BLaER1 (cell line): ENCODE measurements around the gene MPZL3.
"Not testable (repeated sequence)": the region's sequence is repeated elsewhere in the genome, so short reads cannot be mapped to it uniquely, and the experiment has no call there.

Experiments
- H3K27ac ChIP-seq: shearing (Covaris generic); formaldehyde crosslinking; 2 replicates; pipeline ENCODE4 v1.8.1; 2022
- H3K27me3 ChIP-seq: shearing (Covaris generic); formaldehyde crosslinking; 2 replicates; pipeline ENCODE4 v1.8.1; 2022
- H3K36me3 ChIP-seq: shearing (Covaris generic); formaldehyde crosslinking; 2 replicates; pipeline ENCODE4 v1.8.1; 2022
- H3K4me1 ChIP-seq: shearing (Covaris generic); formaldehyde crosslinking; 2 replicates; pipeline ENCODE4 v1.8.1; 2022
- H3K4me2 ChIP-seq: shearing (Covaris generic); formaldehyde crosslinking; 2 replicates; pipeline ENCODE4 v1.8.1; 2022
- H3K4me3 ChIP-seq: shearing (Covaris generic); formaldehyde crosslinking; 2 replicates; pipeline ENCODE4 v1.8.1; 2022
- H3K9ac ChIP-seq: shearing (Covaris generic); formaldehyde crosslinking; 2 replicates; pipeline ENCODE4 v1.8.1; 2022
- H3K9me3 ChIP-seq: shearing (Covaris generic); formaldehyde crosslinking; 2 replicates; pipeline ENCODE4 v1.8.1; 2022
- H4K20me1 ChIP-seq: shearing (Covaris generic); formaldehyde crosslinking; 2 replicates; pipeline ENCODE4 v1.8.1; 2022
- Cebpa-rat ChIP-seq: shearing (Covaris generic); IDR thresholded peaks from 2 replicates; pipeline ENCODE4 v1.8.1; 2022

Gene MPZL3

DNA sequence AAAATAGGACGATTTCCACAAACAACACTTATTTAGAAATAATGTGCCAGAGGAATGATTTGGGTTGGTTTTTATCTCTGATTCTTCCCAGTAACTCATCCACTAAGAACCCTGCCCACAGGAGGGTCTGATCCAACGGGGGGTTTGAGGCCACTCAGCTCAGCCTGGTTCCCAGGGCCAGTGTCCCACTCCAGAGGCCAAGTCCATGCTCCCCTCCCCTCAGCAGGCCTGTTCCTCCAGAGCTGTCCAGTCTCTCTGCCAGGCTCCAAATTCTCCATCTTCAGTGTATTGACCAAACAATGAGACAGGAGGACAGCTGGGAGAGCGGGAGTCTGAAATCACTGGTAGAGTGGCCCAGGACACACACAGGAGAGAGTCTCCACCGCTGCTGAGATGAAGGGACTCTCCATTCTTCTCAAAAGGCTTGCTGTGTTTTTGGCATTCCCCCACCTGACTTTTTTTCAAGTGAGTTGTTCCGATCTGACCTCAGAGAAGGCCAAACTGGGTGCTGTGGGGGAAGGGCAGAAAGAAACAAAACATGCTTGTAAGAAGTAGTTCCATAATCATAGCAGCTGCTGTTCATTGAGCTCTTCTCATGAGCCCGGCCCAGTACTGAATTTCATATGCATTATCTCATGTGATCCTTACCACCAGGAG, 58.1 kb downstream of the MPZL3 start:
- Histone ChIP-seq H3K27me3 (no peaks in the 10 kb centered on the region), H3K4me1 (no peaks in the 10 kb centered on the region), H3K36me3 (no peaks in the 10 kb centered on the region), H3K27ac (no peak overlapping the region), H3K4me2 (no peak overlapping the region), H3K9me3 (peaks cover 18% of the 10 kb centered on the region), H4K20me1 (no peaks in the 10 kb centered on the region), H3K9ac (no peak overlapping the region), H3K4me3 (no peak overlapping the region)
- no peak for TF ChIP-seq Cebpa-rat

DNA sequence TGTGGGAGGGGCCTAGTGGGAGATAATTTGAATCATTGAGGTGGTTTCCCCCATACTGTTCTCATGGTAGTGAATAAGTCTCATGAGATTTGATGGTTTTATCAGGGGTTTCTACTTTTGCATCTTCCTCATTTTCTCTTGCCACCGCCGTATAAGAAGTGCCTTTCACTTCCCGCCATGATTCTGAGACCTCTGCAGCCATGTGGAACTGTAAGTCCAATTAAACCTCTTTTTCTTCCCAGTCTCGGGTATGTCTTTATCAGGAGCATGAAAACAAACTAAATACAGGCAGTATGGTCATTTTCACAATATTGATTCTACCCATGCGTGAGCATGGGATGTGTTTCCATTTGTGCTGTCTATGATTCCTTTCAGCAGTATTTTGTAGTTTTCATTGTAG, 59.3 kb downstream of the MPZL3 start:
- H3K27ac ChIP-seq, H3K4me3 ChIP-seq, H3K4me2 ChIP-seq, H3K9ac ChIP-seq, H3K36me3 ChIP-seq, H4K20me1 ChIP-seq, H3K4me1 ChIP-seq, H3K27me3 ChIP-seq: not testable (repeated sequence)
- H3K9me3 ChIP-seq: peaks cover 18% of the 10 kb centered on the region

DNA sequence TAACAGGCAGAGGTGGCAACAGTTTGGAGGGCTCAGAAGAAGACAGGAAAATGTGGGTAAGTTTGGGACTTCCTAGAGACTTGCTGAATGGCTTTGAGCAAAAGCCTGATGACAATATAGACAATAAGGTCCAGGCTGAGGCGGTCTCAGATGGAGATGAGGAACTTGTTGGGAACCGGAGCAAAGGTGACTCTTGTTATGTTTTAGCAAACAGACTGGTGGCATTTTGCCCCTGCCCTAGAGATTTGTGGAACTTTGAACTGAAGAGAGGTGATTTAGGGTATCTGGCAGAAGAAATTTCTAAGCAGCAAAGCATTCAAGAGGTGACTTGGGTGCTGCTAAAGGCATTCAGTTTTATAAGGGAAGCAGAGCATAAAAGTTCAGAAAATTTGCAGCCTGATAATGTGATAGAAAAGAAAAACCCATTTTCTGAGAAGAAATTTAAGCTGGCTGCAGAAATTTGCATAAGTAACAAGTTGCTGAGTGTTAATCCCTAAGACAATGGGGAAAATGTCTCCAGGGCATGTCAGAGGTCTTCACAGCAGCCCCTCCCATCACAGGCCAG, 61.1 kb downstream of the MPZL3 start:
- H3K9me3 ChIP-seq: peaks cover 18% of the 10 kb centered on the region
- H3K9ac ChIP-seq, H4K20me1 ChIP-seq, H3K36me3 ChIP-seq, H3K4me3 ChIP-seq, H3K4me1 ChIP-seq, H3K27ac ChIP-seq, H3K27me3 ChIP-seq, H3K4me2 ChIP-seq: not testable (repeated sequence)

DNA sequence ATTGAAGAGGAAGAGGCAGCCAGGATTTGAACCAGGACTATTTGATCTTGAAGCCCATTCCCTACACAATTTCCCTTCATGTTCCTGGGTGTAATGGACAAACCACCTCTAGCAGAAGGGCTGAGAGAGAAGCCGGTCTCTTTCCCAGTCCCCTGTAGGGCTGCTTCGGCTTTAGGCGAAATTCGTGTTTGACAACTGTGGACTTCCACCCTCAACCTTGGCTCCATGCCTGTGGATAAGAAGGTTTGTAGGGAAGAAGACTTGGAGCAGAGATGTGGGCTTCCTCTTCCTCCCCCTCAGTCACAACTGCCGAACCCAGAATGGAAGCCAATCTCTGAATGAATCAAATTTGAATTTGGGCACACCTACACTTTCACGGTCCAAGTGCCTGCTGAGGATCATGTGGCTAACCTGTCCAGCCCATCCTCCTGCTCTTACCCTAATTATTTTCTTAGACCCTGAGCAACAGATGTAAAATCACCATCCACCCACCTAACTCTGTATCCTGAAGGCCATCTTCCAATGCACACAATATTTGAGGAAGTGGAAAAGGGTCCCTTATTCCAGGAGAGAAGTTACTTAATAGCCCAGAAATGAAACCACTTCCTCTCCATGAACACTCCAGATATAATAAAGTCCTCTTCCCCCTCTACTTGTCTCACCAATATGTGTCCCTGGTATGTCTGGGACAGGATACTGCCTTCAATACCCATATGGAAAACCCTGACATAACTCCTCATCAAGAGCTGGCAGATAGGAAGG, 65.6 kb downstream of the MPZL3 start:
- no peaks in the 10 kb centered on the region for H3K36me3 ChIP-seq
- no peak for TF ChIP-seq Cebpa-rat
- no peaks in the 10 kb centered on the region for H4K20me1 ChIP-seq
- H3K4me3 ChIP-seq: no peak overlapping the region
- H3K9me3 ChIP-seq: peaks cover 3% of the 10 kb centered on the region; the same call in 1 of the 2 replicates
- H3K4me1 ChIP-seq: peaks cover 7% of the 10 kb centered on the region; the same call in 1 of the 2 replicates
- no peak overlapping the region for H3K27ac ChIP-seq
- H3K9ac ChIP-seq: no peak overlapping the region
- H3K27me3 ChIP-seq: no peaks in the 10 kb centered on the region
- H3K4me2 ChIP-seq: no peak overlapping the region

DNA sequence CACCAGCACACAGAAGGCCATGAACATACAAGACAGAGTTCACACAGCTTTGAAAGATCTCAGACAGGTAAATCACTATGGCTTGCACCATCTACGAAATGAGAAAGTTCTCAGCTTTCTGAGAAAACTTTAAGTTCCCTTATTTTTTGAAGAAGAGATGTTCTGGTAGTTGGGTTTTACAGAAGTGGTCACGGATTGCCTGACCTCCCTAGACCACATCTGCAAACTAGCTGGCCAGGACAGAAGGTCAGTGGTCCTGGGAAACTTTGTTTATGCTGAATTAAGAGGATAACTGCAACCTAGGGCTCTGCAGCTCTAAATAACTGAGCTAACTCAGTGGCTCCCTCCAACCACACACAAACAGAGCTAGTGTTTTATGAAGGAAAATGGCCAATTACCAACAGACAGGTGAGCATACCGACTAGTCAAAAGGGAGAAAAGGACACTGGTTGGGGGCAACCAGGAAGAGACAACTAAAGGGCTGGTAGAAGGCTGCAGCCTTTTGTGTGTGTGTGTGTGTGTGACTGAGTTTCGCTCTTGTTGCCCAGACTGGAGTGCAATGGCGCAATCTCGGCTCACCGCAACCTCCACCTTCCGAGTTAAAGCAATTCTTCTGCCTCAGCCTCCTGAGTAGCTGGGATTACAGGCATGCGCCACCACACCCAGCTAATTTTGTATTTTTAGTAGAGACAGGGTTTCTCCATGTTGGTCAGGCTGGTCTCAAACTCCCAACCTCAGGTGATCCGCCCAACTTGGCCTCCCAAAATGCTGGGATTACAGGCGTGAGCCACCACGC, 67.2 kb downstream of the MPZL3 start:
- no peaks in the 10 kb centered on the region for H4K20me1 ChIP-seq
- H3K4me2 ChIP-seq: no peak overlapping the region
- no peak overlapping the region for H3K9ac ChIP-seq
- H3K9me3 ChIP-seq: no peaks in the 10 kb centered on the region
- H3K27ac ChIP-seq: no peak overlapping the region
- H3K27me3 ChIP-seq: no peaks in the 10 kb centered on the region
- H3K4me1 ChIP-seq: peaks cover 16% of the 10 kb centered on the region
- no peaks in the 10 kb centered on the region for H3K36me3 ChIP-seq
- no peak for TF ChIP-seq Cebpa-rat
- no peak overlapping the region for H3K4me3 ChIP-seq

DNA sequence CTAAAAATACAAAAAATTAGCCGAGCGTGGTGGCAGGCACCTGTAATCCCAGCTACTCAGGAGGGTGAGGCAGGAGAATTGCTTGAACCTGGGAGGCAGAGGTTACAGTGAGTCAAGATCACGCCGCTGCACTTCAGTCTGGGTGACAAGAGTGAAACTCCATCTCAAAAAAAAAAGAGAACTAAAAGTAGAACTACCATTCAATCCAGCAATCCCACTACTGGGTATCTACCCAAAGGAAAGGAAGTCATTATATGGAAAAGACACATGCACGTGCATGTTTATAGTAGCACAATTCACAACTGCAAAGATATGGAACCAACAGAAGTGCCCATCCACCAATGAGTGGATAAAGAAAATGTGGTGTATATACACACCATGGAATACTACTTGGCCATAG, 68.5 kb downstream of the MPZL3 start:
- H3K4me2 ChIP-seq, H3K27ac ChIP-seq, H3K9ac ChIP-seq, H3K4me3 ChIP-seq, H3K27me3 ChIP-seq, H3K9me3 ChIP-seq, H4K20me1 ChIP-seq, H3K36me3 ChIP-seq: not testable (repeated sequence)
- H3K4me1 ChIP-seq: peaks cover 21% of the 10 kb centered on the region

DNA sequence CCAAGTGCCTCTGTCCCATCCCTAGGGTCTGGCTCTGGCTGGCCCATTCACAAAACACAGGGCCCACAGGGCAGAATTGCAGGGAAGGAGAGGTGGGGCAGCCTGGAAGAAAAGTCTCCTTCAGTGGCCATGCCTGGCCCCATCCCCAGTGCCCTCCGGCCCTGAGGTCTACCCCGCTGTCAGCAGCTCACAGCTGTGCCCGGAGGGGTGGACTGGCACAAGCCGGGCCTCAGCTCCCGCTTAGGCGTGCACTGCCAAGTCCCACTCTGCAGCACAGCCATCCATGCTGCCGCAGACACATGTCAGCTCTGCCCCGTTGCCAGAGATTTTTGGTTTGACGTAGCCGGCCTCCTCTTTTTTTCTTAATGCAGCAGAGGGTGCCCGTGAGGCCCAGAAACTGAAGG, 71.9 kb downstream of the MPZL3 start:
- Histone ChIP-seq H3K4me2 (peak overlapping the region; percentile 77), H3K9me3 (no peaks in the 10 kb centered on the region), H3K36me3 (no peaks in the 10 kb centered on the region), H3K9ac (peak overlapping the region; percentile 53), H4K20me1 (no peaks in the 10 kb centered on the region), H3K4me1 (peaks cover 39% of the 10 kb centered on the region), H3K4me3 (no peak overlapping the region), H3K27ac (peak overlapping the region; percentile 54), H3K27me3 (no peaks in the 10 kb centered on the region)
- no peak for TF ChIP-seq Cebpa-rat

DNA sequence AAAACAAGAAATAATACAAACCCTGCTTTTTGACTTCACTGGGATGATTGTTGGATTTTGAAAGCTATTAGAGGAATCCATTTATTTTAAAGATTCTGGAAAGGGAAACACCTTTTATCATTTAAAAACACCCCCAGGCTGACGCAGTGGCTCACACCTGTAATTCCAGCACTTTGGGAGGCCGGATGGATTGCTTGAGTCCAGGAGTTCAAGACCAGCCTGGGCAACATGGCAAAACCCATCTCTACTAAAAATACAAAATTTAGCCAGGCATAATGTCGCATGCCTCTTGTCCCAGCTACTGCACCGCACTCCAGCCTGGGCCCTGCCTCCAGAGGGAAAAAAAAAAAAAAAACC, 75.4 kb downstream of the MPZL3 start:
- H4K20me1 ChIP-seq: no peaks in the 10 kb centered on the region
- H3K9me3 ChIP-seq: no peaks in the 10 kb centered on the region
- no peaks in the 10 kb centered on the region for H3K27me3 ChIP-seq
- no peak overlapping the region for H3K9ac ChIP-seq
- H3K27ac ChIP-seq: no peak overlapping the region
- H3K36me3 ChIP-seq: no peaks in the 10 kb centered on the region
- H3K4me2 ChIP-seq: peak overlapping the region; percentile 71
- no peak for TF ChIP-seq Cebpa-rat
- peaks cover 32% of the 10 kb centered on the region for H3K4me1 ChIP-seq
- no peak overlapping the region for H3K4me3 ChIP-seq
